Activated CD4-positive, alpha-beta T cell treated with anti-CD3 and anti-CD28 coated beads, Interleukin-2, amount 50 U/mL, for 48 hours (primary cell): Measurements from ENCODE around the gene SOX6.

ENCODE experiments used
- DNase-seq, 2 experiments: peaks; one replicate each; pipeline ENCODE4 v3.0.0-alpha.2; 2020

The SOX6 gene

GRCh38 chr11:15920856-15921629, 435.3 kb downstream of the SOX6 start:
- DNase-seq: no peak

GRCh38 chr11:15918674-15919073, 437.7 kb downstream of the SOX6 start:
- DNase-seq: no peak

GRCh38 chr11:15918212-15918611, 438.1 kb downstream of the SOX6 start:
- no peak for DNase-seq
